SK-N-SH (cell line): ENCODE data around the gene CTTN. TPM values are rescaled to one million over a fixed set of nuclear protein-coding genes. Genes with fewer than 3 reads are reported as not detected.
"Not testable (repeated sequence)": the region's sequence is repeated elsewhere in the genome, so short reads cannot be mapped to it uniquely, and the experiment has no call there.

Source experiments
- CTCF ChIA-PET: fragments of 300-600, 350-600 bp; formaldehyde crosslinking; extraction: SDS; loops from one replicate; lab custom pipeline; 2021; lab: Yijun Ruan, JAX
- POLR2A ChIA-PET: fragments of 350-600 bp; sonication (Branson Sonifier 250); formaldehyde crosslinking; extraction: SDS; loops from one replicate; lab custom pipeline; 2020; ENCODE audit warnings: antibody characterized with exemption, inconsistent platforms; lab: Yijun Ruan, JAX
- DNase-seq: peaks from one replicate; pipeline ENCODE4 v3.0.0; 2012
- H2AFZ ChIP-seq: fragments of 200-600 bp; sonication (generic); 2 replicates; pipeline ENCODE4 v1.8.1; 2016; ENCODE audit warnings: antibody characterized with exemption, mild to moderate bottlenecking, low read depth
- H3F3A ChIP-seq: fragments of 200-600 bp; sonication (generic); replicated peaks from 2 replicates; pipeline ENCODE3; 2016; ENCODE audit warnings: antibody characterized with exemption, mild to moderate bottlenecking; ENCODE audit not compliant: insufficient read depth
- H3K27ac ChIP-seq, 2 experiments: fragments of 200-500 bp in 1 of 2; fragments of 200-600 bp in 1 of 2; sonication (Bioruptor generic) in 1 of 2; sonication (generic), shearing (Covaris generic) in 1 of 2; 2 replicates each; pipeline versions ENCODE4 v1.5.1 to v1.6.1; 2014 to 2016; ENCODE audit warnings: low read depth in 2 of 2, inconsistent platforms in 1 of 2, low read length in 1 of 2, mild to moderate bottlenecking in 1 of 2, mixed read lengths in 1 of 2
- H3K27me3 ChIP-seq: fragments of 200-600 bp; sonication (generic), shearing (Covaris generic); 2 replicates; pipeline ENCODE4 v1.6.1; 2016; ENCODE audit warnings: mixed run types; ENCODE audit not compliant: insufficient read depth
- H3K36me3 ChIP-seq, 2 experiments: fragments of 200-500 bp in 1 of 2; fragments of 200-600 bp in 1 of 2; sonication (Bioruptor generic) in 1 of 2; sonication (generic) in 1 of 2; replicated peaks in 1 of 2; 2 replicates each; pipeline versions ENCODE3 to v1.5.1; 2014 to 2016; ENCODE audit warnings: low read length in 1 of 2, mild to moderate bottlenecking in 1 of 2; ENCODE audit not compliant: insufficient read depth in 2 of 2, control insufficient read depth in 1 of 2
- H3K4me1 ChIP-seq, 2 experiments: fragments of 200-500 bp in 1 of 2; fragments of 200-600 bp in 1 of 2; sonication (Bioruptor generic) in 1 of 2; sonication (generic), shearing (Covaris generic) in 1 of 2; 2 replicates each; pipeline versions ENCODE4 v1.5.1 to v1.6.1; 2014 to 2016; ENCODE audit warnings: low read depth in 1 of 2, low read length in 1 of 2, mixed run types in 1 of 2; ENCODE audit not compliant: insufficient read depth in 2 of 2, control insufficient read depth in 1 of 2
- H3K4me2 ChIP-seq: fragments of 200-600 bp; sonication (generic), shearing (Covaris generic); 2 replicates; pipeline ENCODE4 v1.6.1; 2017; ENCODE audit warnings: mixed run types
- H3K4me3 ChIP-seq, 2 experiments: fragments of 200-500 bp in 1 of 2; fragments of 200-600 bp in 1 of 2; sonication (Bioruptor generic) in 1 of 2; sonication (generic), shearing (Covaris generic) in 1 of 2; 2 replicates each; pipeline versions ENCODE4 v1.5.1 to v1.8.1; 2014 to 2016; ENCODE audit warnings: low read depth in 2 of 2, inconsistent platforms in 1 of 2, low read length in 1 of 2, mild to moderate bottlenecking in 1 of 2, mixed read lengths in 1 of 2, moderate library complexity in 1 of 2
- H3K79me2 ChIP-seq: fragments of 200-600 bp; sonication (generic); 2 replicates; pipeline ENCODE4 v1.8.1; 2017; ENCODE audit warnings: mild to moderate bottlenecking; ENCODE audit not compliant: insufficient read depth
- H3K9ac ChIP-seq: fragments of 200-600 bp; sonication (generic); 2 replicates; pipeline ENCODE4 v1.6.1; 2017; ENCODE audit warnings: mixed run types
- H3K9me2 ChIP-seq: fragments of 200-600 bp; sonication (generic); 2 replicates; pipeline ENCODE4 v1.6.1; 2017; ENCODE audit warnings: mixed run types
- H3K9me3 ChIP-seq: fragments of 200-600 bp; sonication (generic); 2 replicates; pipeline ENCODE4 v1.6.1; 2017; ENCODE audit warnings: mixed run types, mild to moderate bottlenecking, moderate library complexity
- H4K20me1 ChIP-seq: fragments of 200-600 bp; sonication (generic); 2 replicates; pipeline ENCODE4 v1.6.1; 2017; ENCODE audit warnings: mild to moderate bottlenecking, mixed run types; ENCODE audit not compliant: insufficient read depth
- CHD2 ChIP-seq: fragments of 150-350 bp; IDR thresholded peaks from 2 replicates; pipeline ENCODE4 v1.6.1; 2018; ENCODE audit warnings: low read length; ENCODE audit not compliant: partially characterized antibody
- CTCF ChIP-seq: fragments of 200-600 bp; sonication (generic); IDR thresholded peaks from 2 replicates; pipeline ENCODE4 v1.6.1; 2017; ENCODE audit warnings: antibody characterized with exemption, mild to moderate bottlenecking, moderate library complexity
- EZH2phosphoT487 ChIP-seq: fragments of 200-600 bp; sonication (generic); IDR thresholded peaks from 2 replicates; pipeline ENCODE4 v1.6.1; 2017; ENCODE audit warnings: low read depth, mixed run types, mild to moderate bottlenecking, antibody characterized with exemption, moderate library complexity, borderline replicate concordance
- FOXJ3 ChIP-seq: sonication (generic); formaldehyde crosslinking; IDR thresholded peaks from 2 replicates; pipeline ENCODE4 v1.5.1; 2020; ENCODE audit warnings: mild to moderate bottlenecking, missing genetic modification reagents
- GABPA ChIP-seq: IDR thresholded peaks from 2 replicates; pipeline ENCODE4 v1.4.0; 2012; ENCODE audit warnings: low read depth, mild to moderate bottlenecking
- JUND ChIP-seq: IDR thresholded peaks from 2 replicates; pipeline ENCODE4 v1.4.0; 2012
- MEF2A ChIP-seq: IDR thresholded peaks from 2 replicates; pipeline ENCODE4 v1.4.0; 2012; ENCODE audit warnings: low read depth, borderline replicate concordance
- MXI1 ChIP-seq: IDR thresholded peaks from 2 replicates; pipeline ENCODE4 v1.6.1; 2012; ENCODE audit warnings: mild to moderate bottlenecking, low read depth, low read length, improper control_type of control experiment
- NFIC ChIP-seq: IDR thresholded peaks from 2 replicates; pipeline ENCODE4 v1.4.0; 2012; ENCODE audit warnings: borderline replicate concordance
- NRF1 ChIP-seq: IDR thresholded peaks from 2 replicates; pipeline ENCODE4 v1.6.1; 2012; ENCODE audit warnings: low read depth, mild to moderate bottlenecking, low read length
- POLR2AphosphoS5 ChIP-seq: IDR thresholded peaks from 2 replicates; pipeline ENCODE4 v1.6.1; 2012; ENCODE audit warnings: low read depth, low read length
- REST ChIP-seq: IDR thresholded peaks from 2 replicates; pipeline ENCODE4 v1.6.1; 2012; ENCODE audit warnings: mild to moderate bottlenecking, low read depth, low read length, moderate library complexity
- RFX5 ChIP-seq: IDR thresholded peaks from 2 replicates; pipeline ENCODE4 v1.6.1; 2012; ENCODE audit warnings: mild to moderate bottlenecking, improper control_type of control experiment, low read length
- RXRA ChIP-seq: IDR thresholded peaks from 2 replicates; pipeline ENCODE4 v1.4.0; 2012; ENCODE audit warnings: low read depth, mild to moderate bottlenecking, borderline replicate concordance
- TEAD4 ChIP-seq: IDR thresholded peaks from 2 replicates; pipeline ENCODE4 v1.4.0; 2012; ENCODE audit warnings: mild to moderate bottlenecking, borderline replicate concordance; ENCODE audit not compliant: insufficient read depth
- USF2 ChIP-seq: fragments of 150-350 bp; IDR thresholded peaks from 2 replicates; pipeline ENCODE4 v1.6.1; 2017; ENCODE audit warnings: antibody characterized with exemption, low read length, low read depth, borderline replicate concordance
- WGBS: methylation state at CpG from one replicate; pipeline ENCODE4 v1.1.6; 2017; ENCODE audit warnings: low lambda C conversion rate; 5-methylcytosine and 5-hydroxymethylcytosine counted together
- polyA plus RNA-seq, 3 experiments: library from polyadenylated mRNA; depleted of rRNA; stranded (reverse); fragments of >200 nt; gene quantifications; 2 replicates each; pipeline ENCODE4 v1.2.3, GENCODE V29; 2012

The CTTN gene
- polyA plus RNA-seq, 1 of the 3 experiments (the other 2 are of a cell fraction), result 243 TPM

- no peak overlapping the region for H3K27ac ChIP-seq
- POLR2A ChIA-PET, result no interaction called here
- WGBS, result 89% methylated on average over 5 of the region's 6 CpGs
- CTCF ChIA-PET, result no interaction called here
- no peak overlapping the region for H3K9ac ChIP-seq
- no peaks in the 10 kb centered on the region for H3K27me3 ChIP-seq
- peaks cover 0 to 9% of the 10 kb centered on the region in 2 experiments; a peak in 1 of 4 replicates for H3K4me1 ChIP-seq
- no peaks in the 10 kb centered on the region for H3K9me2 ChIP-seq
- TF ChIP-seq REST (no peak), MXI1 (no peak), FOXJ3 (no peak), CTCF (no peak), RFX5 (no peak), MEF2A (no peak), JUND (no peak), USF2 (no peak), POLR2AphosphoS5 (no peak), NRF1 (no peak), EZH2phosphoT487 (no peak), GABPA (no peak), NFIC (no peak), RXRA (no peak), TEAD4 (no peak), CHD2 (no peak)
- no peak overlapping the region for H2AFZ ChIP-seq
- H3K36me3 ChIP-seq, result peaks cover 9% of the 10 kb centered on the region in 2 experiments
- H3K79me2 ChIP-seq, result peaks cover 16% of the 10 kb centered on the region
- no peak for DNase-seq
- no peaks in the 10 kb centered on the region for H3F3A ChIP-seq
- no peaks in the 10 kb centered on the region for H4K20me1 ChIP-seq
- H3K9me3 ChIP-seq, result no peaks in the 10 kb centered on the region
- no peak overlapping the region for H3K4me3 ChIP-seq
- no peak overlapping the region for H3K4me2 ChIP-seq
Observed at GRCh38 chr11:70389201-70389600, 9.1 kb upstream of the CTTN start.

- H3K4me2 ChIP-seq, POLR2A ChIA-PET, H3K27ac ChIP-seq, H3F3A ChIP-seq, H3K4me1 ChIP-seq, H3K27me3 ChIP-seq, H4K20me1 ChIP-seq, H2AFZ ChIP-seq, H3K4me3 ChIP-seq, DNase-seq, H3K9me2 ChIP-seq, H3K36me3 ChIP-seq, H3K9ac ChIP-seq, H3K9me3 ChIP-seq: not testable (repeated sequence)
- WGBS, result 93% methylated on average over 7 of the region's 7 CpGs
- H3K79me2 ChIP-seq, result peaks cover 27% of the 10 kb centered on the region
- CTCF ChIA-PET, result interaction anchor here (1.6 kb wide), 1 partner anchor 17 kb away, joined by 4 read pairs; no protein-coding TSS in a partner anchor
Observed at GRCh38 chr11:70390882-70391281, 7.4 kb upstream of the CTTN start.
